ENCODE data around the gene SLC52A3.
A peak's percentile ranks its signal among the peaks of the same experiment; 100 is the strongest.
"Not testable (repeated sequence)": the region's sequence is repeated elsewhere in the genome, so short reads cannot be mapped to it uniquely, and the experiment has no call there.

SLC52A3 gene

GRCh38 chr20:768426-768978 is at the start of gene SLC52A3:
Gene SLC52A3, minus strand, starts transcription at chr20:768500. Its CDS starts 2,726 bp downstream, at chr20:765774.
- DNase-seq: no peak

GRCh38 chr20:815914-816606 is 47.8 kb upstream of the SLC52A3 start:
- peak; percentile 4 for DNase-seq

- DNase-seq: no peak
Observed at GRCh38 chr20:815226-815625, 46.9 kb upstream of the SLC52A3 start.

- no peak for DNase-seq
Observed at GRCh38 chr20:813390-813789, 45.1 kb upstream of the SLC52A3 start.

GRCh38 chr20:812435-812814 is 44.1 kb upstream of the SLC52A3 start:
- not testable (repeated sequence) for DNase-seq

- DNase-seq: not testable (repeated sequence)
Observed at GRCh38 chr20:811776-812434, 43.6 kb upstream of the SLC52A3 start.

GRCh38 chr20:805713-806112 is 37.4 kb upstream of the SLC52A3 start:
- DNase-seq: no peak

GRCh38 chr20:801678-802077 is 33.4 kb upstream of the SLC52A3 start:
- DNase-seq: no peak

- DNase-seq: not testable (repeated sequence)
Observed at GRCh38 chr20:800026-800425, 31.7 kb upstream of the SLC52A3 start.

GRCh38 chr20:798746-799145 is 30.4 kb upstream of the SLC52A3 start:
- not testable (repeated sequence) for DNase-seq

- DNase-seq: no peak
Observed at GRCh38 chr20:796921-797320, 28.6 kb upstream of the SLC52A3 start.

- no peak for DNase-seq
Observed at GRCh38 chr20:792248-792647, 23.9 kb upstream of the SLC52A3 start.

GRCh38 chr20:791056-791455 is 22.8 kb upstream of the SLC52A3 start:
- DNase-seq: no peak

GRCh38 chr20:787825-788224 is 19.5 kb upstream of the SLC52A3 start:
- DNase-seq: no peak

GRCh38 chr20:779771-780170 is 11.5 kb upstream of the SLC52A3 start:
- no peak for DNase-seq

GRCh38 chr20:776165-776564 is 7.9 kb upstream of the SLC52A3 start:
- DNase-seq: no peak

- DNase-seq: no peak
Observed at GRCh38 chr20:775679-776135, 7.4 kb upstream of the SLC52A3 start.

- no peak for DNase-seq
Observed at GRCh38 chr20:774660-775057, 6.4 kb upstream of the SLC52A3 start.

- no peak for DNase-seq
Observed at GRCh38 chr20:774016-774659, 5.8 kb upstream of the SLC52A3 start.

GRCh38 chr20:772806-773205 is 4.5 kb upstream of the SLC52A3 start:
- no peak for DNase-seq

- no peak for DNase-seq
Observed at GRCh38 chr20:771741-772464, 3.6 kb upstream of the SLC52A3 start.

- no peak for DNase-seq
Observed at GRCh38 chr20:770691-771090, 2.4 kb upstream of the SLC52A3 start.

GRCh38 chr20:766906-767305 is 1.4 kb downstream of the SLC52A3 start:
- DNase-seq: no peak

Data from DMS153 (cell line).